Measurements from ENCODE around the gene GAL3ST2.
"Not testable (repeated sequence)": the region's sequence is repeated elsewhere in the genome, so short reads cannot be mapped to it uniquely, and the experiment has no call there.

GAL3ST2 gene

DNA sequence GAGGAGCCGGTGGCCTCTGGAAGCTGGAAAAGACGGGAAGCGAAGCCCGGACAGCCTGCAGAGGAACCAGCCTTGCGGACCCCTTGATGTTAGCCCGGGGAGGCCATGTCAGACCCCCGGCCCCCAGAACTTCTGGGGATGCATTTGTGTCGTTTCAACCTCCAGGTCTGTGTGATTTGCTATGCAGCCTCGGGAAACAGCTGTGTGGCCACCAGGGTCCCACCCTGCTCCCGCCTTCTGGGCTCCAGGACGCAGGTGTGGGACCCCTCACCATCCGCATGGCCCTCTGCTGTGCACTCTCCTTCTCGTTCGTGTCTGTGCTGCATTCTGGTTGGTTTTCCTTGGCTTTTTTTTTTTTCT, 45.6 kb downstream of the GAL3ST2 start:
- no peak for ATAC-seq (ENCODE audit: low read depth)
- Histone ChIP-seq H3K4me3 (ENCODE audit: severe bottlenecking) (no peak overlapping the region), H3K9me3 (ENCODE audit: severe bottlenecking) (peaks cover 2% of the 10 kb centered on the region), H3K27me3 (ENCODE audit: insufficient read depth, poor library complexity, severe bottlenecking) (no peaks in the 10 kb centered on the region), H3K27ac (ENCODE audit: poor library complexity, severe bottlenecking) (no peak overlapping the region), H3K36me3 (ENCODE audit: low read depth) (no peaks in the 10 kb centered on the region), H3K4me1 (ENCODE audit: insufficient read depth, poor library complexity, severe bottlenecking) (no peaks in the 10 kb centered on the region)
- TF ChIP-seq, protein P1, sequence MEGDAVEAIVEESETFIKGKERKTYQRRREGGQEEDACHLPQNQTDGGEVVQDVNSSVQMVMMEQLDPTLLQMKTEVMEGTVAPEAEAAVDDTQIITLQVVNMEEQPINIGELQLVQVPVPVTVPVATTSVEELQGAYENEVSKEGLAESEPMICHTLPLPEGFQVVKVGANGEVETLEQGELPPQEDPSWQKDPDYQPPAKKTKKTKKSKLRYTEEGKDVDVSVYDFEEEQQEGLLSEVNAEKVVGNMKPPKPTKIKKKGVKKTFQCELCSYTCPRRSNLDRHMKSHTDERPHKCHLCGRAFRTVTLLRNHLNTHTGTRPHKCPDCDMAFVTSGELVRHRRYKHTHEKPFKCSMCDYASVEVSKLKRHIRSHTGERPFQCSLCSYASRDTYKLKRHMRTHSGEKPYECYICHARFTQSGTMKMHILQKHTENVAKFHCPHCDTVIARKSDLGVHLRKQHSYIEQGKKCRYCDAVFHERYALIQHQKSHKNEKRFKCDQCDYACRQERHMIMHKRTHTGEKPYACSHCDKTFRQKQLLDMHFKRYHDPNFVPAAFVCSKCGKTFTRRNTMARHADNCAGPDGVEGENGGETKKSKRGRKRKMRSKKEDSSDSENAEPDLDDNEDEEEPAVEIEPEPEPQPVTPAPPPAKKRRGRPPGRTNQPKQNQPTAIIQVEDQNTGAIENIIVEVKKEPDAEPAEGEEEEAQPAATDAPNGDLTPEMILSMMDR (IDR thresholded peaks at IDR 0.05; ENCODE audit: poor library complexity, severe bottlenecking), result no peak
- no peak for DNase-seq (ENCODE audit: low spot score)

GRCh38 chr2:241823531-241824437, 47.2 kb downstream of the GAL3ST2 start:
- H3K36me3 ChIP-seq (ENCODE audit: low read depth); H3K27ac ChIP-seq (ENCODE audit: poor library complexity, severe bottlenecking); H3K27me3 ChIP-seq (ENCODE audit: insufficient read depth, poor library complexity, severe bottlenecking); ATAC-seq (ENCODE audit: low read depth); H3K4me1 ChIP-seq (ENCODE audit: insufficient read depth, poor library complexity, severe bottlenecking); H3K4me3 ChIP-seq (ENCODE audit: severe bottlenecking); DNase-seq (ENCODE audit: low spot score); H3K9me3 ChIP-seq (ENCODE audit: severe bottlenecking): not testable (repeated sequence)

DNA sequence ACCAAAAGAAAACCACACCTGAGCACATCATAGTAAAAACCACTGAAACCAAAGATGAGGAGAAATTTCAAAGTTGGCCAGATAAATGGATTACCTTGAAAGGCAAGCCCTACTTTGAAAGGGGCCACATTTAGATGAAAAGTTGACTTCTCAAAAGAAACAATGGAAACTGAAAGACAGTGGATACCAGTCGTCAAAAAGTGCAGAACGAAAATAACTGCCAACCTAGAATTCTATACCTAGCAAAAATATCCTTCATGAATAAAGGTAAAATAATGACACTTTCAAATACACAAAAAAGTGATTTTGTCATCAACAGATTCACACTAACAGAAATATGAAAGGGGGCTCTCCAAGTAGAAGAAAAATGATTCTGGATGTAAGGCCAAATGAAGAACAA, 50.8 kb downstream of the GAL3ST2 start:
- no peak overlapping the region for H3K4me3 ChIP-seq (ENCODE audit: severe bottlenecking)
- ATAC-seq (ENCODE audit: low read depth), result no peak
- H3K4me1 ChIP-seq (ENCODE audit: insufficient read depth, poor library complexity, severe bottlenecking), result no peaks in the 10 kb centered on the region
- H3K27me3 ChIP-seq (ENCODE audit: insufficient read depth, poor library complexity, severe bottlenecking), result no peaks in the 10 kb centered on the region
- DNase-seq (ENCODE audit: low spot score), result no peak
- peaks cover 3% of the 10 kb centered on the region for H3K9me3 ChIP-seq (ENCODE audit: severe bottlenecking)
- no peaks in the 10 kb centered on the region for H3K36me3 ChIP-seq (ENCODE audit: low read depth)
- TF ChIP-seq, protein P1 (IDR thresholded peaks at IDR 0.05; ENCODE audit: poor library complexity, severe bottlenecking), result no peak
- no peak overlapping the region for H3K27ac ChIP-seq (ENCODE audit: poor library complexity, severe bottlenecking)

GRCh38 chr2:241833101-241833663, 56.6 kb downstream of the GAL3ST2 start:
- TF ChIP-seq, protein P1 (IDR thresholded peaks at IDR 0.05; ENCODE audit: poor library complexity, severe bottlenecking), result no peak
- no peak for DNase-seq (ENCODE audit: low spot score)
- no peaks in the 10 kb centered on the region for H3K9me3 ChIP-seq (ENCODE audit: severe bottlenecking)

DNA sequence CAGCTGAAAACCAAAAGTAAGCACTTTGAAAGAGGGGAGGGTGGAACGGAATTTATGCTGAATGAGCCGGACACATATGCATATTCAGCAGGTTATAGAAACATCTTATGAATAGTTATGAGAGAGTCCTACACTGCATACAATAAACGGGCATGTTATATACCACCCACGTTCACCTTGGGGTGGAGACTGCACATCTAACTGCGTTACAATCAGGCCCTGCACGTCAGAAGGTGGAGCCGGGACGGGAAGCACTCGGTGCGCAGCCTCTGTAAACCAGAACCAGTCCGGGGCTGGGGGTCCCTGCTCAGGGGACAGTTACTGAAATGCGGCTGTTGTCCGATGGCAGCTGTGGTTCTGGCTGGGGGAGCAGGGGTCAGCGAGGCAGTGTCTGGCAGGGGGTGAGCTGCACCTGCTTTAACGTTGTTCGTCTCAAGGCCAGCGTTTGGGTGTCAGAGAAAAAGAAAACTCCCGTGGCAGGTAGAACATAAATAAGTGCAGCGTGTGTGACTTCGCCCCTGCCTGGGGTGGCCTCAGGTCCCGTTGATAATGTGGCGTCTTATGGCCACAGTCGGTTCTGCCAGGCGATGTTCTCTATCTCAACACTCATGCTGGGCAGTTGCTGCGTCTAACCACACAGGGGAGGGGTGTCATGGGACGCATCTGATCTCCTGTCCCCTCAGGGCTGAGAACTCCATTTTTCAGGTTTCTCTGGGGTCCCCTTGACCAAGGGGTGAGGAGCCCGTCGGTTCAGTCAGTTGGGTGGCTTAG, 57.3 kb downstream of the GAL3ST2 start:
- H3K36me3 ChIP-seq (ENCODE audit: low read depth); H3K4me1 ChIP-seq (ENCODE audit: insufficient read depth, poor library complexity, severe bottlenecking); H3K27ac ChIP-seq (ENCODE audit: poor library complexity, severe bottlenecking); H3K4me3 ChIP-seq (ENCODE audit: severe bottlenecking); ATAC-seq (ENCODE audit: low read depth); DNase-seq (ENCODE audit: low spot score); H3K9me3 ChIP-seq (ENCODE audit: severe bottlenecking); H3K27me3 ChIP-seq (ENCODE audit: insufficient read depth, poor library complexity, severe bottlenecking): not testable (repeated sequence)

More at GRCh38 chr2:241833101-241833663, 56.6 kb downstream of the GAL3ST2 start:
- ATAC-seq (ENCODE audit: low read depth), result no peak
- Histone ChIP-seq H3K36me3 (ENCODE audit: low read depth) (no peaks in the 10 kb centered on the region), H3K4me1 (ENCODE audit: insufficient read depth, poor library complexity, severe bottlenecking) (no peaks in the 10 kb centered on the region), H3K27me3 (ENCODE audit: insufficient read depth, poor library complexity, severe bottlenecking) (no peaks in the 10 kb centered on the region), H3K4me3 (ENCODE audit: severe bottlenecking) (no peak overlapping the region), H3K27ac (ENCODE audit: poor library complexity, severe bottlenecking) (no peak overlapping the region)
